Heart left ventricle (tissue), 16 donors: ENCODE measurements around the gene TMEM223. TPM values are rescaled to one million over a fixed set of nuclear protein-coding genes. Genes with fewer than 3 reads are reported as not detected.
"Not testable (repeated sequence)": the region's sequence is repeated elsewhere in the genome, so short reads cannot be mapped to it uniquely, and the experiment has no call there.

Experiments
- ATAC-seq, 4 donors: fragments of 200-7000 bp; cut with Tn5 transposase; one replicate each; pipeline ENCODE4 v1.9.1; 2020 to 2022; ENCODE audit warnings: moderate library complexity in 4 of 4, mild to moderate bottlenecking in 3 of 4, moderate number of reproducible peaks in 1 of 4
- DNase-seq, 5 donors: peaks; one replicate each; pipeline ENCODE4 v3.0.0-alpha.2; 2020
- H3K27ac ChIP-seq, 12 donors: fragments of 200-600 bp; sonication (generic) in 4 of 12; one replicate each; pipeline versions ENCODE4 v1.5.0 to v1.8.0; 2016 to 2022; ENCODE audit warnings: mild to moderate bottlenecking in 2 of 12
- H3K27me3 ChIP-seq, 9 donors: fragments of 200-600 bp; sonication (generic) in 2 of 9; one replicate each; pipeline versions ENCODE4 v1.5.1 to v1.8.0; 2016 to 2022; ENCODE audit warnings: mild to moderate bottlenecking in 3 of 9
- H3K36me3 ChIP-seq, 9 donors: fragments of 200-600 bp; sonication (generic) in 2 of 9; one replicate each; pipeline versions ENCODE4 v1.5.0 to v1.8.0; 2018 to 2022; ENCODE audit warnings: mild to moderate bottlenecking in 2 of 9
- H3K4me1 ChIP-seq, 12 donors: fragments of 200-600 bp; sonication (generic) in 4 of 12; one replicate each; pipeline versions ENCODE4 v1.5.0 to v1.8.0; 2016 to 2022; ENCODE audit warnings: mild to moderate bottlenecking in 3 of 12
- H3K4me3 ChIP-seq, 12 donors: fragments of 200-600 bp; sonication (generic) in 4 of 12; one replicate each; pipeline versions ENCODE4 v1.5.0 to v1.8.0; 2017 to 2022; ENCODE audit warnings: mild to moderate bottlenecking in 9 of 12, moderate library complexity in 4 of 12
- H3K9me3 ChIP-seq, 12 donors: fragments of 200-600 bp; sonication (generic) in 4 of 12; one replicate each; pipeline versions ENCODE4 v1.5.0 to v1.8.0; 2016 to 2022; ENCODE audit warnings: mild to moderate bottlenecking in 1 of 12
- POLR2A ChIP-seq, 2 donors: fragments of 450-650 bp; IDR thresholded peaks; one replicate each; pipeline ENCODE4 v1.6.1; 2017; ENCODE audit warnings: antibody characterized with exemption in 2 of 2, mild to moderate bottlenecking in 2 of 2, moderate library complexity in 2 of 2
- WGBS, 4 donors: extraction: QIAGEN DNeasy Blood & Tissue Kit in 2 of 4; methylation state at CpG; one replicate each; pipeline versions ENCODE4 v1.1.5 to v1.1.7; 2013 to 2018; 5-methylcytosine and 5-hydroxymethylcytosine counted together
- intact Hi-C, 10 donors: fragments of 100-400 bp; cut with DNase I; formaldehyde crosslinking; loops; one replicate each; pipeline versions ENCODE4 v1.11.1 to v1.14.2; 2022
- polyA plus RNA-seq, 2 donors: library from polyadenylated mRNA; stranded (reverse); fragments of 200-250 nt; gene quantifications; one replicate each; pipeline ENCODE4 v1.2.3, GENCODE V29; 2013
- total RNA-seq, 9 donors: library from RNA; depleted of rRNA in 2 of 9; stranded (reverse); fragments of >200 nt in 2 of 9; fragmentation: NEBNext Ultra II Directional in 3 of 9; extraction: Animal tissue kit (Norgen Biotek cat#: 25700) in 3 of 9; gene quantifications; one replicate each; pipeline versions ENCODE4 v1.1.0 to v1.2.4, GENCODE V29; 2016 to 2023
- TF ChIP-seq, protein P1 (sequence below), 12 donors: fragments of 200-600 bp; sonication (generic) in 4 of 12; IDR thresholded peaks; one replicate each; pipeline versions ENCODE4 v1.5.0 to v1.8.0; 2018 to 2022; ENCODE audit warnings: antibody characterized with exemption in 12 of 12, mild to moderate bottlenecking in 5 of 12
- donor health status: ischemic (EF 13 %, LVEDD 7.1; RV severe dilation, severe dysfunction).
- donor health status: healthy with polysubstance abuse.
- donor health status: DM: no; HTN: yes; CAD: no.
- donor health status: DM: no; HTN: no; CAD: no.
- donor health status: ischemic (EF 25% LVEDD 6.9; RV normal size, moderate dysfunction).
- donor health status: ischemic (EF 25% LVEDD 5.7; RV mildly dilated, moderate dysfunction).
- donor health status: healthy.
- donor health status: DM: yes; HTN: yes; CAD: no.
- donor health status: ischemic (EF 35%, LVEDD 5.7; RV mildly dilated, moderate dysfunction).
- donor health status: nonischemic (EF 11% LVEDD 7.7; RV severe dilation, severe dysfunction).
- donor health status: DM: yes; HTN: yes; CAD: no.
- donor health status: PGD.
- donor health status: ischemic (EF 29% LVEDD 5.4; RV normal size, mild dysfunction).
- donor health status: nonischemic (EF 23%, LVEDD 6.1; RV moderate dilation, normal function).

Gene TMEM223
- total and polyA plus RNA-seq, 11 donors: 19.0 to 55.6 (median 26.3) TPM

DNA sequence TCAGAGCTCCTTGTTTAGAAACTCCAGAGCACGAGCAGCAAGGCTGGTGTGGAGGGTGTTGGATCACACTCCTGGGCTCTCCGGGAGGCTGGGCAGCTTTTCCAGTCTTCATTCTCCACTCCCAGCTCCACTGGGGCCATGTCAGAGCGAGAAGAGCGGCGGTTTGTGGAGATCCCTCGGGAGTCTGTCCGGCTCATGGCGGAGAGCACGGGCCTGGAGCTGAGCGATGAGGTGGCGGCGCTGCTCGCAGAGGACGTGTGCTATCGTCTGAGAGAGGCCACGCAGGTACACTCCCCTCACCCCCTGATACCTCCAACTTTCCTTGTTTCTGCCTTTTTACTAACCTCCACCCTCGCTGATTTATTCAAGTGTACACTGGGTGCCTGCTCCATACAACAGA, 16.2 kb downstream of the TMEM223 start:
- WGBS, 4 donors: 87 to 94% (median 90%) methylated on average over 17 of the region's 17 CpGs
- TF ChIP-seq, protein P1, sequence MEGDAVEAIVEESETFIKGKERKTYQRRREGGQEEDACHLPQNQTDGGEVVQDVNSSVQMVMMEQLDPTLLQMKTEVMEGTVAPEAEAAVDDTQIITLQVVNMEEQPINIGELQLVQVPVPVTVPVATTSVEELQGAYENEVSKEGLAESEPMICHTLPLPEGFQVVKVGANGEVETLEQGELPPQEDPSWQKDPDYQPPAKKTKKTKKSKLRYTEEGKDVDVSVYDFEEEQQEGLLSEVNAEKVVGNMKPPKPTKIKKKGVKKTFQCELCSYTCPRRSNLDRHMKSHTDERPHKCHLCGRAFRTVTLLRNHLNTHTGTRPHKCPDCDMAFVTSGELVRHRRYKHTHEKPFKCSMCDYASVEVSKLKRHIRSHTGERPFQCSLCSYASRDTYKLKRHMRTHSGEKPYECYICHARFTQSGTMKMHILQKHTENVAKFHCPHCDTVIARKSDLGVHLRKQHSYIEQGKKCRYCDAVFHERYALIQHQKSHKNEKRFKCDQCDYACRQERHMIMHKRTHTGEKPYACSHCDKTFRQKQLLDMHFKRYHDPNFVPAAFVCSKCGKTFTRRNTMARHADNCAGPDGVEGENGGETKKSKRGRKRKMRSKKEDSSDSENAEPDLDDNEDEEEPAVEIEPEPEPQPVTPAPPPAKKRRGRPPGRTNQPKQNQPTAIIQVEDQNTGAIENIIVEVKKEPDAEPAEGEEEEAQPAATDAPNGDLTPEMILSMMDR (IDR thresholded peaks at IDR 0.05): no peak
- TF ChIP-seq POLR2A (IDR thresholded peaks at IDR 0.05): no peak
- Histone ChIP-seq H3K4me1 (peaks cover 0 to 14% (median 10%) of the 10 kb centered on the region in 12 donors), H3K4me3 (no peak overlapping the region), H3K27ac (no peak overlapping the region), H3K27me3 (no peaks in the 10 kb centered on the region), H3K9me3 (no peaks in the 10 kb centered on the region), H3K36me3 (peaks cover 0 to 53% (median 48%) of the 10 kb centered on the region in 9 donors)
- peak in 1 of 5 donors; percentile 39 for DNase-seq
- intact Hi-C loops: no loop called here
- ATAC-seq: no peak

DNA sequence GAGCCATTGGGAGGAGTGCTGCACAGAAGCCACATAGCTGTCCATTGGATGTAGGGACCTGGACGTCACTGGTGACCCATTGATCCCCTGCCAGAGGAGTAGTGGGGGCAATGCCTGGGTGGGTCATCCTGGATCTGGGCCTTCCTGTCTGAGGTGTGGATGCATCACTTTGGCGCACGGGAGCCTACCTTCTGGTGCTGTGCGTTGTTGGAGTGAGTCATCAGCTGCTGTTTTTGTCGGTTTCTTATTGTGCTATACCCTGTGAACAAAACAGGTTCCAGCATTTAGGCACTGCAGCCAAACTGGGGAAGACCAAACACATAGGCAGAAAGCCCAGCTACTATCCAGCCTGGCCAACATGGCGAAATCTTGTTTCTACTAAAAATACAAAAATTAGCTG, 17.4 kb downstream of the TMEM223 start:
- no peaks in the 10 kb centered on the region for H3K9me3 ChIP-seq
- WGBS, 4 donors: 92 to 95% (median 94%) methylated on average over 6 of the region's 6 CpGs
- ATAC-seq (no peak), DNase-seq (peak in 1 of 5 donors; percentile 7)
- intact Hi-C loops: loop anchor here in 1 of 10 donors (5.0 kb wide), 1 partner anchor 47 kb away; the partner anchor contains the start of genes HNRNPUL2 and TTC9C
- H3K4me3 ChIP-seq: no peak overlapping the region
- peaks cover 0 to 26% (median 19%) of the 10 kb centered on the region in 12 donors for H3K4me1 ChIP-seq
- H3K36me3 ChIP-seq: peaks cover 0 to 41% (median 38%) of the 10 kb centered on the region in 9 donors
- no peak for TF ChIP-seq POLR2A (IDR thresholded peaks at IDR 0.05)
- TF ChIP-seq, protein P1 (IDR thresholded peaks at IDR 0.05): no peak
- no peaks in the 10 kb centered on the region for H3K27me3 ChIP-seq
- no peak overlapping the region for H3K27ac ChIP-seq

DNA sequence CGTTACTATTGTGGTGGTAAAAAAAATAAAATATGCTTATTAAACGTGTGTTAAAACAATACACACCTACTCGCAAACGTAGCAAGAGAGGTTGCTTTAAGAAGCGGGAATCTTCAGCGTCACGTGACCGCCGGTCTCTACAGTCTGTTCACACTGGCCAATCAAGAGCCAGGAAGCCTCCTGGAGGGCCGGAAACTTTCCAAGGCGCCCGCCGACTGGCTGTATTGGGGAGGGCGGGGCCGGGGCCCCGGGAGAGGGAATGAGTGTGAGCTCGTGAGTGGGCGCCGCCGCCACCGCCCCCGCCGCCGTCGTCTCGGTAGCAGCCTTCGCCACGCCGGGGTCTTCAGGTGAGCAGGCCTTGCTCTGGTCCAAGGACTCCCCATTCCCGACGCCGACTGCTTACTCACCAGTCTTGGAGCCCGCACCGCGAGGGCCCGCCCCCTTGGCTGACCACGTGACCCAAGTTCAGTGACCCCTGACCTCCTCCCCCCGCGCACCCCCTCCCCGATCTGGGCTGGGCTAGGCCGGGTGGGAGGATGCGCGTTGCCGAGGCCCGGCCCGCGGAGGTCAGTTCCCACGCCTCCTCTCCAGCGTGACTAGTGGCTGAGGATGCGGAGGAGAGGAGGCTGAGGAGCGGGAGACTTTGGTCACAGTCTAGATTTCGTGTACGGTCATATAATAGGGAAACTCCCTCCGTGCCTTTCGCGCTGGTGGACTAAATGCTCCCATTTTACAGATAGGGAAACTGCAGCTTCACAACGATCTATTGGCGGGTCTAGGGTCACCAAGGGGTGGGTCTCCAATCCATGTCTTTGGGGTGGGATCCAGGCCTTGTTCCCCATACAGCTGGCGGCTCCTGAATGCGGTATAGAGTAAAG, 20.4 kb downstream of the TMEM223 start, which contains the start of gene TAF6L:
TSS of gene TAF6L (plus strand) at position 253 of the 878 bp plus-strand sequence. CDS start 4,388 bp downstream, outside the sequence.
- Histone ChIP-seq H3K9me3 (no peaks in the 10 kb centered on the region), H3K27ac (peak within 1 kb of the TSS; percentile 84 to 96 (median 93)), H3K4me3 (peak within 1 kb of the TSS; percentile 52 to 86 (median 74)), H3K4me1 (peaks cover 0 to 27% (median 19%) of the 10 kb centered on the region in 12 donors), H3K36me3 (peaks cover 0 to 33% (median 25%) of the 10 kb centered on the region in 9 donors), H3K27me3 (no peaks in the 10 kb centered on the region)
- TF ChIP-seq POLR2A (IDR thresholded peaks at IDR 0.05): peak in 1 of 2 donors; percentile 27
- TF ChIP-seq, protein P1 (IDR thresholded peaks at IDR 0.05): no peak
- WGBS, 4 donors: 2 to 4% (median 2%) methylated on average over 25 to 60 of the region's 60 CpGs
- DNase-seq (peak; percentile 98 to 100 (median 99)), ATAC-seq (peak; percentile 94 to 98 (median 98))
- intact Hi-C loops: loop anchor here in 4 of 10 donors (1.0 to 5.0 kb wide), 5 partner anchors 10 to 44 kb away; partner anchors contain the start of genes TTC9C (in 2 of the 4), HNRNPUL2 (in 1 of the 4), POLR2G (in 1 of the 4) and TMEM179B (in 1 of the 4)

DNA sequence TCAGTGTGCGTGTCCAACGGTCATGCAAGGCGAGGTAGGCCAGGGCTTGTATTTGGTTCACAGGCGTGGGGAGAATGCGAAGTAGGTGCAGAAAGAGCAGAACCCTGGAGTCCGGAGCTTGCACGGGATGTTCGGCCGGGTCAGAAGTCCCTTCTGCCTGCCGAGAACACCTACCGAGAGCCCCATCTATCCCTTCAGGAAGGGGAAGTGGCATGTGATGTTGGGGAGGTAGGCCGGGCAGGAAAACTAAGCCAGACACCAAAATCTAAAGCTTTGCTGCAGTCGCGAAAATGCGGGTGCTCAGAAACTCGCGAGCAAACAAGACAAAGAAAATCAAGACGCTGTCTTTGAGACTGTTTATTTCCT, 21.0 kb downstream of the TMEM223 start:
- Histone ChIP-seq H3K4me3 (peak overlapping the region; percentile 52 to 86 (median 74)), H3K4me1 (peaks cover 0 to 27% (median 19%) of the 10 kb centered on the region in 12 donors), H3K27me3 (no peaks in the 10 kb centered on the region), H3K36me3 (peaks cover 0 to 33% (median 25%) of the 10 kb centered on the region in 9 donors), H3K27ac (peak overlapping the region; percentile 84 to 96 (median 93)), H3K9me3 (no peaks in the 10 kb centered on the region)
- peak in 3 of 4 donors; percentile 7 to 17 (median 12) for ATAC-seq
- WGBS, 4 donors: 0 to 2% (median 1%) methylated on average over 18 of the region's 18 CpGs
- intact Hi-C loops: loop anchor here in 4 of 10 donors (1.0 to 5.0 kb wide), 5 partner anchors 9 to 43 kb away; partner anchors contain the start of genes TTC9C (in 2 of the 4), HNRNPUL2 (in 1 of the 4), POLR2G (in 1 of the 4) and TMEM179B (in 1 of the 4)
- peak in 4 of 5 donors; percentile 29 to 44 (median 38) for DNase-seq
- TF ChIP-seq, protein P1 (IDR thresholded peaks at IDR 0.05): no peak
- no peak for TF ChIP-seq POLR2A (IDR thresholded peaks at IDR 0.05)

DNA sequence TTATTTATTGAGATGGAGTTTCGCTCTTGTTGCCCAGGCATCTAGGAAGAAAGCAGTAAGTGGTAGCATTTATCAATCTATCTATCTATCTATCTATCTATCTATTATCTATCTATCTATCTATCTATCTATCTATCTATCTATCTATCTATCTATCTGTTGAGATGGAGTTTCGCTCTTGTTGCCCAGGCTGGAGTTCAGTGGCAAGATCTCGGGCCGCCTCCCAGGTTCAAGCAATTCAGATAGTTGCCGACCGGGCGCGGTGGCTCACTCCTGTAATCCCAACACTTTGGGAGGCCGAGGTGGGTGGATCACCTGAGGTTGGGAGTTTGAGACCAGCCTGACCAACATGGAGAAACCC, 31.0 kb downstream of the TMEM223 start:
- peaks cover 0 to 34% (median 15%) of the 10 kb centered on the region in 9 donors for H3K36me3 ChIP-seq
- not testable (repeated sequence) for H3K9me3 ChIP-seq, H3K27me3 ChIP-seq, ATAC-seq
- peaks cover 0 to 25% (median 12%) of the 10 kb centered on the region in 12 donors for H3K4me1 ChIP-seq
- peak overlapping the region; percentile 63 to 92 (median 81) for H3K4me3 ChIP-seq
- H3K27ac ChIP-seq: peak overlapping the region in 11 of 12 donors; percentile 64 to 88 (median 82)
- DNase-seq: peak in 2 of 5 donors; percentile 34 to 57
- WGBS, 4 donors: 38 to 42% (median 39%) methylated on average over 9 of the region's 9 CpGs
- intact Hi-C loops: loop anchor here in 1 of 10 donors (1.0 kb wide), 1 partner anchor 10 kb away; the partner anchor contains the start of gene TAF6L
